HL-60 (cell line): ENCODE results near the gene GINS2.

Experiments used
- CTCF ChIP-seq: IDR thresholded peaks from one replicate; pipeline ENCODE4 v1.5.1; 2011; ENCODE audit warnings: low read length, control low read depth, inconsistent platforms; ENCODE audit not compliant: insufficient read depth
- GABPA ChIP-seq: IDR thresholded peaks from 2 replicates; pipeline ENCODE4 v1.6.1; 2012; ENCODE audit warnings: low read depth
- POLR2AphosphoS5 ChIP-seq: IDR thresholded peaks from 2 replicates; pipeline ENCODE4 v1.6.1; 2012; ENCODE audit warnings: low read depth

GRCh38 chr16:85646976-85647375 is 41.8 kb downstream of the GINS2 start:
- no peak for TF ChIP-seq CTCF
- no peak for TF ChIP-seq GABPA
- no peak for TF ChIP-seq POLR2AphosphoS5
